Measurements from ENCODE around the gene FAM83D.

FAM83D gene

DNA sequence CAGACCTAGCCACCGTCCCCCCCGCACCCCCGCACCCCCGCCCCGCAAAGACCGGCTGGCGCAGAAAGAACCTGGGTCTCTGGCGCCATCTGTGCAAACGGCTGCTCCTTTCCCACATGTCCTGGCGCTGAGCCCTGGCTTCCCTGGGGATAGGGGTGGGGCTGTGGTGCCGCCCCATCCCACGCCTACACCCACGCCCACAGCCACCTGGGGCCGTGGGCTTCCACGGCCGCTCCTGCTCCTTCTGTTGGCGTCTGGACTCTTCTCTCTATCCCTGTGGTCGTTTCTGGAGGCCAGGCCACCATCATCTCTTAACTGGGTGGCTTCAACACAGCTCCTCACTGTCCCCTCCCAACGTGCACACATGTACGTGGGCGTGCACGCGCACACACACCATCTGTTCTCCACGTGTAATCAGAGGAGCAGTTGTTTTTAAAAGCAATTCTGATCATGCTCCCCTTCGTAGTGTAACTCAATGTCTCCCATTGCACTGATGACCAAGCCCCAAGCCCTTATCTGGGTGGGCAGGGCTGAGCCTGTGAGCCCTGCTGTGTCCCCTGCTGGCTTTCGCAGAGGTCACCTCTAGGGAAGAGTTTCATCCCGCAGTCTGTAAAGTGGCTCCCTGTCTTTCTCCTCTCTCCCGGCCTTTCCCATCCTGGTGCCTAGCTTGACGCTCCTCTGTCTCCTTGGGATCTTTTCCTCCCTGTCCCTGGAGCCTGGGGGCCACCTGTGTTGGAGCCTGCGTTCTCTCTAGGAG, 31.9 kb upstream of the FAM83D start:
- no peak for DNase-seq (ENCODE audit: low read depth in 1 of 2, low spot score in 1 of 2)

DNA sequence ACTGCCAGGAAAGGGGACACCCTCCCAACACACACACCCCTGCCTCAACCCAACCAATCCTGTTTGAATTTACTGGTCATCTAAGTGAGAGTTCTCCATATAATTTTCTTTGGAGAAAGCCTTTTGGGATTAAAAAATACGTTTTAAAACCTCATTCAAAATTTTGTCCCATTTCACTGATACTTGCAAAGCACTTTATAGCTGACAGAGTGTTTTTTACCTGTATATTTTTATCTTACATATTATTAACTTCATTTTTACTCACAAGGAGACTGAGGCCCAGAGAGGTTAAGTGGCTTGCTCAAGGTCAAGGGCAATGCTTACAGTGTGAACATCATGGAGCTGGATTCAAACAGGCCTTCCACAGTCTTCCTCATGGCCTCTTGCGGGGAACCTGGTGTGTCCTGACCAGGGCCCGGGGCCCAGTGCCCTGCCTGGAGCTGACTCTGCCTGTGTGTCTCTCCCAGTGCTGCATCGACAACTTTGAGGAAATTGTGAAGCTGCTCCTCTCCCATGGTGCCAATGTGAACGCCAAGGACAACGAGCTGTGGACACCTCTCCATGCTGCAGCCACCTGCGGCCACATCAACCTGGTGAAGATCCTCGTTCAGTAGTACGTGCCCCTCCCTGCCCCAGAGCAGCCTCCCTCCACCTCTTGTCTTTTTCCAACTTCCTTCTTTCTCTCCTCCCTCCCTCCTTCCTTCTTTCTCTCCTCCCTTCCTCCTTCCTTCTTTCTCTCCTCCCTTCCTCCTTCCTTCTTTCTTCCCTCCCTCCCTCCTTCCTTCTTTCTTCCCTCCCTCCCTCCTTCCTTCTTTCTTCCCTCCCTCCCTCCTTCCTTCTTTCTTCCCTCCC, 30.9 kb upstream of the FAM83D start:
- DNase-seq (ENCODE audit: low read depth in 1 of 2, low spot score in 1 of 2) = no peak

DNA sequence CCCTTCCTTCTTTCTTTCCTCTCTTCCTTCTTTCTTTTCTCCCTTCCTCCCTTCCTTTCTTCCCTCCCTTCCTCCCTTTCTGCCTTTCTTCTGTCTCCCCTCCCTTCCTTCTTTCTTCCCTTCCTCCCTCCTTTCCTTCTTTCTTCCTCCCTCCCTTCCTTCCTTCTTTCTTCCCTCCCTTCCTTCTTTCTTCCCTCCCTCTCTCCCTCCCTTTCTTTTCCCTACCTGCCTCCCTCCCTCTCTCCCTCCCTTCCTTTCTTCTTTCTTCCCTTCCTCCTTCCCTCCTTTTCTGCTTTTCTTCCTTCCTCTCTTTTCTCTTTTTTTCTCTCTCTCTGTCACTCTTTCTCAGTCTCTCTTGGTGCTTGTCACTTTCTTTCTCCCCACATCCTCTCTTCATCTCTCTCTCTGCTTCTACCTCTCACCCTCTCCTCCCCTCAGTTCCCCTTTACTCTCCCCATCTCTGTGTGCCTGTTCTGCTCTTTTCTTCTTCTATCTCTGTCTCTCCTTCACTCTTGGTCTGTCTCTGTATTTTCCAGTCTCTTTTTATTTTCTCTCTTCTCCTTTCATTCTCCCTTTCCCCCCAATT, 30.1 kb upstream of the FAM83D start:
- no peak for DNase-seq (ENCODE audit: low read depth in 1 of 2, low spot score in 1 of 2)

DNA sequence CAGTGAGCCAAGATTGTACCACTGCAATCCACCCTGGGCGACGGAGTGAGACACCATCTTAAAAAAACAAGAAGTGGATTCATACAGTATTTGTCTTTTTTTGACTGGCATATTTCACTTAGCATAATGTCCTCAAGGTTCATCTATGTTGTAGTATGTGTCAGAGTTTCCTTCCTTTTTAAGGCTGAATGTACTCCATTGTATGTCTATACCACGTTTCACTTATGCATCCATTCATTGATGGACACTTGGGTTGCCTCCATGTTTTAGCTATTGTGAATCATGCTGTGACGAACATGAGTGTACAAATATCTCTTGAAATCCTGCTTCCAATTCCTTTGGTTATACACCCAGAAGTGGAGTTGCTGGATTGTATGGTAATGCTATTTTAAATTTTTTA, 28.9 kb upstream of the FAM83D start:
- DNase-seq (ENCODE audit: low read depth in 1 of 2, low spot score in 1 of 2) = no peak

GRCh38 chr20:38900606-38901005, 25.6 kb upstream of the FAM83D start:
- DNase-seq (ENCODE audit: low read depth in 1 of 2, low spot score in 1 of 2) = no peak

DNA sequence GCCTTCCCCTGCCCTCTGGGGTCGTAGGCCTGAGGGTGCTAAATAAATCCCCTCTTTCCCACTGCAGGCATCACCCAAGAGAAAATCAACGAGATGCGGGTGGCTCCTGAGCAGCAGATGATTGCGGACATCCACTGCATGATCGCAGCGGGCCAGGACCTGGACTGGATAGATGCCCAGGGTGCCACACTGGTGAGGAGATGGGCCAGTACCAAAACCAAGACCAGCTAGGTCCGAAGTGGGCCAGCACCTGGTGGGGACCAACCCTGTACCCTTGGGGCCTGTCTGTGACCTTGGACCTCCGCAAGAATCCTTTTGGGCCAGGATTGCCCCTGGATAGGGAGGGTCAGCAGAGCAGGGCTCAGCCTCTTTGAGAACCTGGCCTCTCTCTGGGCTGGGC, 23.6 kb upstream of the FAM83D start:
- DNase-seq (ENCODE audit: low read depth in 1 of 2, low spot score in 1 of 2) = no peak

- DNase-seq (ENCODE audit: low read depth in 1 of 2, low spot score in 1 of 2) = no peak
Observed at GRCh38 chr20:38903335-38903734, 22.9 kb upstream of the FAM83D start.

GRCh38 chr20:38905375-38905774, 20.8 kb upstream of the FAM83D start:
- no peak for DNase-seq (ENCODE audit: low read depth in 1 of 2, low spot score in 1 of 2)

DNA sequence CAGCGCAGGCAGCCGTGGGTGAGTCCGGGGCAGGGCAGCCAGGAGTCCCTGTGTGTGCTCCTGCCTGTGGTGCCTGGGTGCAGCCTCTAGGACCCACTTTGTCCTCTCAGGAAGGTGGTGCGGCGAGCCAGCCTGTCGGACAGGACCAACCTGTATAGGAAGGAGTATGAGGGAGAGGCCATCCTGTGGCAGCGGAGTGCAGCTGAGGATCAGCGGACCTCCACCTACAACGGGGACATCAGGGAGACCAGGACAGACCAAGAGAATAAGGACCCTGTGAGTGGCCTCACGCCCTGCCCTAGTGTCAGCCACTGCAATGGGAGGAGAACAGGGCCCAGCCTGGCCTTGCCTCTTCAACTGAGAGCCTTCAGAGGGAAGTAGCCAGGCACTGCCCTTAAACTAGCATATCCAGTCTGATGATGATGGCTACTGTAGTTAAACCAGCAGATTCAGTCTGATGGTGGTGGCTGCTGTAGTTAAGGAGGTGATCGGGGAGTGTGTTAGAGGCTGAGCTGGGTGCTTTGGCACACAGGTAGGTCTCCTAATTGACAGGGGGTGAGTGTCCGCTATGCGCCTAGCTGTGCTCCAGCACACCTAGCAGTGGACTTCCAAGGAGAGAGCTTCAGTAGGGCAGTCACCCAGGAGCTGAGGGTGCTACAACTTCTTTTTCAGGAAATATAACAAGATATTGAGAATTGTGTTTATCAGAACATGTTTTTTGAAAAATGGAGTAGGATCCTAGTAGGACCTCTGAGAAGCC, 18.1 kb upstream of the FAM83D start:
- DNase-seq (ENCODE audit: low read depth in 1 of 2, low spot score in 1 of 2) = no peak

DNA sequence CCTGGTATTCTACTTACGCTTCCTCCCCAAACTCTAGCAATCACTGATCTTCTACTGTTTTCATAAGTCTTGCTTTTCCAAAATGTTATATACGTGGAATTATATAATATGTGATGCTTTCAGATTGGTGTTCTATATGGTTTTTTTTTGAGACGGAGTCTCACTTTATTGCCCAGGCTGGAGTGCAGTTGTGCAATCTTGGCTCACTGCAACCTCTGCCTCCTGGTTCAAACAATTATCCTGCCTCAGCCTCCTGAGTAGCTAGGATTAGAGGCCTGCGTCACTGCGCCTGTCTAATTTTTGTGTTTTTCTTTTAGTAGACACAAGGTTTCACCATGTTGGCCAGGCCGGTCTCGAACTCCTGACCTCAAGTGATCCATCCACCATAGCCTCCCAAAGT, 10.9 kb upstream of the FAM83D start:
- no peak for DNase-seq (ENCODE audit: low read depth in 1 of 2, low spot score in 1 of 2)

GRCh38 chr20:38917657-38918056, 8.6 kb upstream of the FAM83D start:
- no peak for DNase-seq (ENCODE audit: low read depth in 1 of 2, low spot score in 1 of 2)

DNA sequence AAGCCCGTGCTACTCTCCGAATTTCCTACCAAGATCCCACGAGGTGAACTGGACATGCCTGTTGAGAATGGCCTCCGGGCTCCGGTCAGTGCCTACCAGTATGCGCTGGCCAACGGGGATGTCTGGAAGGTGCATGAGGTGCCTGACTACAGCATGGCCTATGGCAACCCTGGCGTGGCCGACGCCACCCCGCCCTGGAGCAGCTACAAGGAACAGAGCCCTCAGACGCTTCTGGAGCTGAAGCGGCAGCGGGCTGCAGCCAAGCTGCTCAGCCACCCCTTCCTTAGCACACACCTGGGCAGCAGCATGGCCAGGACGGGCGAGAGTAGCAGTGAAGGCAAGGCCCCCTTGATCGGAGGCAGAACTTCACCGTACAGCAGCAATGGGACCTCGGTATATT, 8.0 kb upstream of the FAM83D start:
- DNase-seq (ENCODE audit: low read depth in 1 of 2, low spot score in 1 of 2) = no peak

GRCh38 chr20:38919683-38920082, 6.5 kb upstream of the FAM83D start:
- no peak for DNase-seq (ENCODE audit: low read depth in 1 of 2, low spot score in 1 of 2)

- DNase-seq (ENCODE audit: low read depth in 1 of 2, low spot score in 1 of 2) = no peak
Observed at GRCh38 chr20:38920411-38920810, 5.8 kb upstream of the FAM83D start.

DNA sequence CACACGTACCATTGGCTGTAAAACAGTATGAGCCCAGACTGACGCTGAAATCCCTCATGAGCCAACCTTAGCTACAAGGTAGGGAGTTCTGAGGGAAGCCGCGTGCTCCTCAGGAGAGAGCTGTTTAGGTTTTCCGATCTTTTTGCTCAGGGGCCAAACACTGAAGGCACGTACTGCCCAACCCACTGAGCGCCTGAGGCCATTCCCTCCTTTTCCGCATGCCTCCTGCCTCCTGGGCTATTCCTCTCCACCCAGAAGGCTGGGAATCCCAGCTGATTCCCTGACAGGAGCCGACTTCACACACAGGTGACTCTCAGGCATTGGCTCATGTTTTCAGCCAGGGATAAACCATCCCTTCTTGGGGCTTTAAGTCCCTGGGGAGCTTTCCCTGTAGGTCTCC, 5.4 kb upstream of the FAM83D start:
- no peak for DNase-seq (ENCODE audit: low read depth in 1 of 2, low spot score in 1 of 2)

DNA sequence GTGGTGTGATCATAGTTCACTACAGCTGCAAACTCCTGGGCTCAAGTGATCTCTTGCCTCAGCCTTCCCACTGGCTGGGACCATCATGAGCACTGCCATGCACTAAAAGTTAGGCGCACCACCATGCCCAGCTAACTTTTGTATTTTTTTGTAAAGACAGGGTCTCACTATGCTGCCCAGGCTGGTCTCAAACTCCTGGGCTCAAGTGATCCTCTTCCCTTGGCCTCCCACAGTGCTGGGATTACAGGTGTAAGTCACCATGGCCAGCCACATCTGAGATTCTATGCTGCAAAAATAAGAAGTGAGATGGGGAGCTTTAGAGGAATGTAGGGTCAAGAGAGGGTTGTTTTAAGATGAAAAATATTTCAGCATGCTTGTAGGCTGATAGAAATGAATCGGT, 1.5 kb upstream of the FAM83D start:
- DNase-seq (ENCODE audit: low read depth in 1 of 2, low spot score in 1 of 2) = no peak

- no peak for DNase-seq (ENCODE audit: low read depth in 1 of 2, low spot score in 1 of 2)
Observed at GRCh38 chr20:38926934-38927616, 858 bp downstream of the FAM83D start.

DNA sequence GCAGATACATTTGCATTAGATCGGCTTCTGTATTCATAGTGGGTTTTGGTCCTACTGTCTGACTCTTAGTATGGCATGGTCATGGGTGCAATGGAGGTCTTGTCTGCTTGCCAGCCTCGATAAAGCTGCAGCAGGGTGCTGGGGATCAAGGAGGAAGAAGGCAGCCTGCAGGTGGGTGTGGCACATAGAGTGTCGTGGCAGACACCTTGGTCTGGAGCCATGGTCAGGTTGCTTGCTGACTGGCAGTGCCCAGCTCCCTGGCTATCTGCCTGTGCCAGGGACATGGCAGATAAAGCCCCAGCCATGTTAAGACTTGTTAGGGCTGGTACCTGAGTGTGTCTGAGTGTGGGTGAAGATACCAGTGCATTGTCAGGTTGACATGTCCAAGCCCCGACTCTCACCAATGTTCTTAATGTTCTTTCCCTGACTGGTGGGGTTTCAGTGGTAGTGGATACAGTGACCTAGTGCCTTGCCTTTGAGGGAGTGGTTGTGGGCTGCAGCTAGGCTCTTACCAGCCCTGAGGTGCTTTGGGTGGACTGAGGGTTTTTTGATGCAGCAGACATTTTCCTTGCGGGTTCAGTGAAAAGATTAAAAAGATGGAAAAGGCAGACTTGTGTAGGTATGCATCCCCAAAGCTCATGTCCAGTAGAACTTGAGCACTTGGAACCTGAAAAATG, 1.8 kb downstream of the FAM83D start:
- DNase-seq (ENCODE audit: low read depth in 1 of 2, low spot score in 1 of 2) = no peak

GRCh38 chr20:38930242-38930569, 4.0 kb downstream of the FAM83D start:
- no peak for DNase-seq (ENCODE audit: low read depth in 1 of 2, low spot score in 1 of 2)

- DNase-seq (ENCODE audit: low read depth in 1 of 2, low spot score in 1 of 2) = no peak
Observed at GRCh38 chr20:38931984-38932383, 5.8 kb downstream of the FAM83D start.
